Neural progenitor cell (in vitro differentiated cells): ENCODE results near the gene ANKRD53.

ENCODE experiments used
- CTCF ChIP-seq: fragments of 200-600 bp; sonication (generic); IDR thresholded peaks from 2 replicates; pipeline ENCODE4 v1.5.1; 2017; ENCODE audit warnings: antibody characterized with exemption, mild to moderate bottlenecking
- EZH2 ChIP-seq: fragments of 200-600 bp; sonication (generic); IDR thresholded peaks from 2 replicates; pipeline ENCODE4 v1.6.1; 2017; ENCODE audit warnings: antibody characterized with exemption, mild to moderate bottlenecking, moderate library complexity
- EZH2phosphoT487 ChIP-seq: fragments of 200-600 bp; sonication (generic); IDR thresholded peaks from 2 replicates; pipeline ENCODE4 v1.6.1; 2017; ENCODE audit warnings: antibody characterized with exemption

GRCh38 chr2:70936979-70937811, 41.2 kb upstream of the ANKRD53 start:
- TF ChIP-seq CTCF (no peak), EZH2 (no peak), EZH2phosphoT487 (no peak)
